Endodermal cell (in vitro differentiated cells): ENCODE measurements around the gene OPRM1. TPM values are rescaled to one million over a fixed set of nuclear protein-coding genes. Genes with fewer than 3 reads are reported as not detected.

Experiments
- DNase-seq: peaks from one replicate; pipeline ENCODE4 v3.0.0-alpha.2; 2017
- H3K27ac ChIP-seq: 2 replicates; pipeline ENCODE4 v1.5.1; 2013; ENCODE audit warnings: mild to moderate bottlenecking, low read depth, low read length, moderate library complexity
- H3K27me3 ChIP-seq: 2 replicates; pipeline ENCODE4 v1.6.1; 2013; ENCODE audit warnings: mild to moderate bottlenecking, low read length, moderate library complexity; ENCODE audit not compliant: insufficient read depth, control insufficient read depth, poor library complexity, severe bottlenecking
- H3K36me3 ChIP-seq: 2 replicates; pipeline ENCODE4 v1.7.0; 2013; ENCODE audit warnings: mild to moderate bottlenecking, low read length, moderate library complexity; ENCODE audit not compliant: control insufficient read depth, insufficient read depth
- H3K4me1 ChIP-seq: one replicate; pipeline ENCODE4 v1.7.0; 2013; ENCODE audit warnings: low read length; ENCODE audit not compliant: control insufficient read depth, insufficient read depth
- H3K4me3 ChIP-seq: 2 replicates; pipeline ENCODE4 v1.5.1; 2013; ENCODE audit warnings: mild to moderate bottlenecking, low read length, moderate library complexity
- H3K9ac ChIP-seq: 2 replicates; pipeline ENCODE4 v1.6.1; 2013; ENCODE audit warnings: mild to moderate bottlenecking, low read length, moderate library complexity; ENCODE audit not compliant: poor library complexity, severe bottlenecking; ENCODE audit errors: extremely low read depth
- H3K9me3 ChIP-seq: 2 replicates; pipeline ENCODE4 v1.6.1; 2013; ENCODE audit warnings: mild to moderate bottlenecking, low read length, moderate library complexity; ENCODE audit not compliant: control insufficient read depth
- H3K27ac Mint-ChIP-seq: 2 replicates; pipeline ENCODE4 v1.8.0; 2020; ENCODE audit warnings: mixed read lengths
- H3K27me3 Mint-ChIP-seq: 2 replicates; pipeline ENCODE4 v1.8.0; 2021; ENCODE audit warnings: mild to moderate bottlenecking, mixed read lengths; ENCODE audit not compliant: insufficient read depth
- H3K36me3 Mint-ChIP-seq: 2 replicates; pipeline ENCODE4 v1.8.0; 2020; ENCODE audit warnings: low read depth, mixed read lengths
- H3K4me1 Mint-ChIP-seq: 2 replicates; pipeline ENCODE4 v1.8.0; 2020; ENCODE audit warnings: mixed read lengths
- H3K4me3 Mint-ChIP-seq: 2 replicates; pipeline ENCODE4 v1.8.0; 2020; ENCODE audit warnings: mild to moderate bottlenecking, moderate library complexity, mixed read lengths
- H3K9me3 Mint-ChIP-seq: 2 replicates; pipeline ENCODE4 v1.8.0; 2020; ENCODE audit warnings: mild to moderate bottlenecking, mixed read lengths
- CTCF ChIP-seq: fragments of 200-600 bp; sonication (generic); conservative IDR thresholded peaks from 2 replicates; pipeline ENCODE4 v1.5.0; 2021; ENCODE audit warnings: antibody characterized with exemption, mild to moderate bottlenecking
- WGBS, 2 experiments: methylation state at CpG; one replicate each; pipeline versions ENCODE4 v1.1.5 to v1.1.7; 2013; ENCODE audit warnings: missing lambda C conversion rate in 2 of 2, mixed read lengths in 1 of 2; ENCODE audit not compliant: insufficient coverage in 1 of 2, insufficient read length in 1 of 2; 5-methylcytosine and 5-hydroxymethylcytosine counted together
- total RNA-seq, 2 donors: library from RNA; stranded (reverse); fragmentation: NEBNext Ultra II Directional in 1 of 2; extraction: Animal tissue kit (Norgen Biotek cat#: 25700) in 1 of 2; gene quantifications; 2 replicates in 1 of 2; 3 replicates in 1 of 2; pipeline ENCODE4 v1.2.1, GENCODE V29; 2021

The OPRM1 gene
- total RNA-seq, 2 donors from 2014 or later: not detected

GRCh38 chr6:154202339-154202738 lies 163.3 kb downstream of the OPRM1 start:
- TF ChIP-seq CTCF: no peak
- peaks cover 10% of the 10 kb centered on the region for H3K4me1 Mint-ChIP-seq
- H3K36me3 Mint-ChIP-seq: no peaks in the 10 kb centered on the region
- DNase-seq: no peak
- 88 to 93% methylated on average over 3 of the region's 3 CpGs for WGBS, 2 experiments
- Histone ChIP-seq H3K9ac (no peak overlapping the region), H3K9me3 (no peaks in the 10 kb centered on the region), H3K4me3 (no peak overlapping the region), H3K27me3 (no peaks in the 10 kb centered on the region), H3K27ac (no peak overlapping the region), H3K4me1 (no peaks in the 10 kb centered on the region), H3K36me3 (no peaks in the 10 kb centered on the region)
- H3K27ac Mint-ChIP-seq: no peak overlapping the region
- no peak overlapping the region for H3K4me3 Mint-ChIP-seq
- no peaks in the 10 kb centered on the region for H3K27me3 Mint-ChIP-seq
- H3K9me3 Mint-ChIP-seq: no peaks in the 10 kb centered on the region

GRCh38 chr6:154202958-154203357 lies 163.9 kb downstream of the OPRM1 start:
- H3K9me3 Mint-ChIP-seq: no peaks in the 10 kb centered on the region
- H3K27me3 Mint-ChIP-seq: no peaks in the 10 kb centered on the region
- H3K4me1 Mint-ChIP-seq: peaks cover 8% of the 10 kb centered on the region
- H3K27me3 ChIP-seq: no peaks in the 10 kb centered on the region
- H3K4me3 ChIP-seq: no peak overlapping the region
- H3K9ac ChIP-seq: no peak overlapping the region
- no peaks in the 10 kb centered on the region for H3K4me1 ChIP-seq
- no peak overlapping the region for H3K27ac ChIP-seq
- H3K27ac Mint-ChIP-seq: no peak overlapping the region
- no peaks in the 10 kb centered on the region for H3K36me3 Mint-ChIP-seq
- 89 to 97% methylated on average over 3 to 6 of the region's 6 CpGs for WGBS, 2 experiments
- TF ChIP-seq CTCF: no peak
- H3K9me3 ChIP-seq: no peaks in the 10 kb centered on the region
- H3K4me3 Mint-ChIP-seq: no peak overlapping the region
- no peak for DNase-seq
- no peaks in the 10 kb centered on the region for H3K36me3 ChIP-seq

GRCh38 chr6:154206141-154206540 lies 167.1 kb downstream of the OPRM1 start:
- no peak overlapping the region for H3K4me3 Mint-ChIP-seq
- no peaks in the 10 kb centered on the region for H3K9me3 Mint-ChIP-seq
- Histone ChIP-seq H3K4me3 (no peak overlapping the region), H3K27me3 (no peaks in the 10 kb centered on the region), H3K27ac (no peak overlapping the region), H3K9me3 (no peaks in the 10 kb centered on the region), H3K9ac (no peak overlapping the region), H3K36me3 (no peaks in the 10 kb centered on the region), H3K4me1 (no peaks in the 10 kb centered on the region)
- no peaks in the 10 kb centered on the region for H3K36me3 Mint-ChIP-seq
- no peak overlapping the region for H3K27ac Mint-ChIP-seq
- peaks cover 3% of the 10 kb centered on the region for H3K4me1 Mint-ChIP-seq
- no peak for DNase-seq
- H3K27me3 Mint-ChIP-seq: no peaks in the 10 kb centered on the region
- TF ChIP-seq CTCF: no peak
- 83 to 95% methylated on average over 1 of the region's 2 CpGs for WGBS, 2 experiments
